Measurements from ENCODE around the gene IMMT.

Gene IMMT

GRCh38 chr2:86226636-86227520 is 31.6 kb upstream of the IMMT start:
- DNase-seq (ENCODE audit: extremely low read depth, low read depth): no peak
- H3K4me3 ChIP-seq (replicated peaks; ENCODE audit: low read depth, low read length): no peak overlapping the region
- TF ChIP-seq CTCF (IDR thresholded peaks at IDR 0.05; ENCODE audit: low read depth, low read length, missing control alignments): no peak

GRCh38 chr2:86226070-86226469 is 30.8 kb upstream of the IMMT start:
- DNase-seq (ENCODE audit: extremely low read depth, low read depth): no peak
- no peak overlapping the region for H3K4me3 ChIP-seq (replicated peaks; ENCODE audit: low read depth, low read length)
- no peak for TF ChIP-seq CTCF (IDR thresholded peaks at IDR 0.05; ENCODE audit: low read depth, low read length, missing control alignments)

DNA sequence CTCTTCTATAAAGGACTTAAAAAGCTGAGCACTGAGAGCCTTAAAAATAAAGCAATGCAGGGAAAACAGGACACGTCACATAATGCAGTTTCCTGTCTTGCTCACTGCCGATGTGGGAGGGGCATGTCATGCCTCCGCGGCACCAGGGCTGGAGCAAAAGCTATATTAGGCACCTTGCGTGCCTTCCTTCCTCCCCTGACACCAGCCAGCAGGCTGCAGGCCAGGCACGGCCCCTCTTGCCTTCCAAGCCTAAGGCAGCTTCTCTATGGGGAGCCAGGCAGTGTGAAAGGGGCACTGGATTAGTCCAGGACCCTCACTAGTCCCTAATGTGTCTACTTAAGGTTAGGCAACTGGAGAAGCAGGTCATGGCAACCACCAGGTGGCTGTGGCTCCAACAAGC is 30.3 kb upstream of the IMMT start:
- H3K4me3 ChIP-seq (replicated peaks; ENCODE audit: low read depth, low read length): no peak overlapping the region
- DNase-seq (ENCODE audit: extremely low read depth, low read depth): no peak
- TF ChIP-seq CTCF (IDR thresholded peaks at IDR 0.05; ENCODE audit: low read depth, low read length, missing control alignments): no peak

- no peak overlapping the region for H3K4me3 ChIP-seq (replicated peaks; ENCODE audit: low read depth, low read length)
- TF ChIP-seq CTCF (IDR thresholded peaks at IDR 0.05; ENCODE audit: low read depth, low read length, missing control alignments): no peak
- DNase-seq (ENCODE audit: extremely low read depth, low read depth): no peak
These were observed 29.5 kb upstream of the IMMT start for GRCh38 chr2:86224645-86225355.

- TF ChIP-seq CTCF (IDR thresholded peaks at IDR 0.05; ENCODE audit: low read depth, low read length, missing control alignments): no peak
- DNase-seq (ENCODE audit: extremely low read depth, low read depth): no peak
- no peak overlapping the region for H3K4me3 ChIP-seq (replicated peaks; ENCODE audit: low read depth, low read length)
These were observed 28.8 kb upstream of the IMMT start for GRCh38 chr2:86223927-86224560.

DNA sequence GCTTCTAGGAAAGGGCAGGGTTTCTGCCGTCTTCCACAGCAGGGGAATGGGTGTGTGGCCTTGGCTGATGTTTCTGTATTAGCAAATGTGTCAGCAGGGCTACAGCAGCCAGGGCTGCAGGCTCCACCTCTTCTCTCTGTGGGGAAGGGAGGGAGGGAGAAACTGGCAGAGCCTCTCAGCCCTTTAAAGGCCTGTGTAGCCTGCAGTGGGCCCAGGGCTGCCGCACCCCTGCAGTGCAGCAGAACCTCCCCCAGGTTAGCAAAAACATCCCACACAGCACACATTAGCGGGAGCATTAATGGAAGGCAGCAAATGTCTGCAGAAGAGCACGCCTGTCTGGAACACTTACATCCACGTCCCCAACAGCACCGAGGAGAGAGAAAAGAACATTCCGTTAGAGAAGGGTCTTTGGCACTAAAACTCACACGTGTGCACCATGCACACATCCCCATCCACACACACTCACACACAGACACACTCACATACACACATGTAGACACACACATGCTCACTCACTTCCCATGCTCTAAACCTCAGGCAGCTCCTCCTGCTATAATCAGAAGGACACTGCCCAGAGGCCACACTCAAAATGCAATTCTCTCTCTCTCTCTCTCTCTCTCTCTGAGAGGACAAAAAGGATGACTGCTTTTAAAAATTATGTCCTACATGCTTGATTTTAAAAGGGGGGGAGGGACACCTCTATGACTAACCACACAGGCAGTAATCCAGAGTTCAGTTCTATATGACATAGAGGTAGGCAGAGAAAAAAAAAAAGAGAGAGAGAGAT is 28.1 kb upstream of the IMMT start:
- no peak for TF ChIP-seq CTCF (IDR thresholded peaks at IDR 0.05; ENCODE audit: low read depth, low read length, missing control alignments)
- DNase-seq (ENCODE audit: extremely low read depth, low read depth): no peak

More for the DNA sequence above, 28.1 kb upstream of the IMMT start:
- H3K4me3 ChIP-seq (replicated peaks; ENCODE audit: low read depth, low read length): no peak overlapping the region

Measured in HFF-Myc (cell line).